ENCODE data around the gene EXT2. TPM values are rescaled to one million over a fixed set of nuclear protein-coding genes. Genes with fewer than 3 reads are reported as not detected.

Gene EXT2
- total RNA-seq, 4 donors from 2014 or later, result 46.6 to 72.6 (median 68.8) TPM

GRCh38 chr11:44146931-44147330, 51.5 kb downstream of the EXT2 start:
- intact Hi-C loops (cut with DNase I; ENCODE audit: low total_unique reads), result no loop called here
- H3K4me3 ChIP-seq (ENCODE audit: low read depth, poor library complexity, severe bottlenecking), result no peak overlapping the region
- no peak for DNase-seq (ENCODE audit: low spot score in 2 of 2)
- 97% methylated on average over 2 of the region's 2 CpGs for WGBS, 2 donors
- TF ChIP-seq CTCF (IDR thresholded peaks at IDR 0.05), result no peak

DNA sequence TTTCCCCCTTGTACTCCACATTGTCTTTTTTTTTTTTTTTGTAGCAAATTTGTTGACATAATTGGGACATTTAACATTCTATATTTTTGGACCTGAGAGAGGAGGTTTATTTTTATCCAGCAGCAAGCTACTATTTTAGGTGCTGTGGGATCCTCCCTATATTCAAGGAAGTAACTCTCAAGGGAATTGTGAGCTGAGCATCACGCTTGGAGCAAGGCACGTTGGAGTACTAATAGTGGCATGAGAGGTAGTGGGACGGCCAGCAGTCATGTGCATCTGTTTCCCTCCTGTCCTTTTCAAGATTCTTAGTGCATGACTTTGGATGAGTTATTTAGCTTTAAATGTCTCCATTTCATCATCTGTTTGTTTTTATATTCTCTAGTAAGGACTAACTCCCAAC, 52.3 kb downstream of the EXT2 start:
- 89 to 92% methylated on average over 3 of the region's 3 CpGs for WGBS, 2 donors

DNA sequence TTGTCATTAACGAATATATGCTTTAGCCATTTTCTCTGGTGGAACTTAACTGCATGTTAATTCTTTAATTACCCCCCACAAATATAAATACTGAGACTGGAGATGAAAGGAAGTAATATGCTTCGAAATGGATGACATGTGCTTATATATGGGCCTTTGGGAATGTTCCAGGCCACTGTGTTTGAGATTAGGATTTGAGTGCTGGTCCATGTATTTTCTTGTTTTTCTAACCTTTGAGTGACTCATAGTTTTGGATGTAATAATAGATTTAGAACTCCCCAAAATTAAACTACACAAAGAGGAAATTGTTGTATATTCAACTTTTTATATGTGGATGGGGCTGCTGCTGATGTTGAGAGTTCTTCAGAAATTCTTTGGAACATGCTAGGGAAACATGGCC, 54.2 kb downstream of the EXT2 start:
- TF ChIP-seq POLR2A (IDR thresholded peaks at IDR 0.05), result no peak
- TF ChIP-seq CTCF (IDR thresholded peaks at IDR 0.05), result no peak
- DNase-seq (ENCODE audit: low spot score in 2 of 2), result no peak

More for the DNA sequence above, 52.3 kb downstream of the EXT2 start:
- no peak for TF ChIP-seq CTCF (IDR thresholded peaks at IDR 0.05)
- no peak for TF ChIP-seq POLR2A (IDR thresholded peaks at IDR 0.05)
- DNase-seq (ENCODE audit: low spot score in 2 of 2), result no peak
- intact Hi-C loops (cut with DNase I; ENCODE audit: low total_unique reads), result no loop called here
- H3K4me3 ChIP-seq (ENCODE audit: low read depth, poor library complexity, severe bottlenecking), result no peak overlapping the region

DNA sequence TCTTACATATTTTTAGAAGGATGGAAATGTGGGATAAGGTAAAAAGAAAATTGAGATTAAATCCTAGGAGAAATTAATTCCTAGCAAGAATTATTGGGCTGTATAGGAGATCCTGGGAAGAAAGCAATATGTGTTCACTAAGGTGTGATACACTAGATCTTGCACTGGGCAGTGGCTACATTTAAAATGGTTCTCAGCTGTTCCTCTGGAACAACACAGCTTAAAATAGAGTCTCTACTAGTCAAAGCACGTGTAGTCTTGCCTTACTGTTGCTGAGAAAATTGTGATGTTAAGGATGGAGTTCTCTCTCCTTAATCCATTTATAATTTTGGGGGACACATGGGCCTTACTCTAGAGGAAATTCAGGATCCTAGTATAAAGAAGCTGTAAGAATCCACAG, 54.9 kb downstream of the EXT2 start:
- no peak overlapping the region for H3K4me3 ChIP-seq (ENCODE audit: low read depth, poor library complexity, severe bottlenecking)
- DNase-seq (ENCODE audit: low spot score in 2 of 2), result no peak
- no peak for TF ChIP-seq POLR2A (IDR thresholded peaks at IDR 0.05)
- no peak for TF ChIP-seq CTCF (IDR thresholded peaks at IDR 0.05)
- WGBS, 2 donors, result 62 to 71% methylated on average over 1 of the region's 1 CpG
- intact Hi-C loops (cut with DNase I; ENCODE audit: low total_unique reads), result no loop called here

More for the DNA sequence above, 54.2 kb downstream of the EXT2 start:
- H3K4me3 ChIP-seq (ENCODE audit: low read depth, poor library complexity, severe bottlenecking), result no peak overlapping the region
- 85 to 88% methylated on average over 2 of the region's 2 CpGs for WGBS, 2 donors
- intact Hi-C loops (cut with DNase I; ENCODE audit: low total_unique reads), result no loop called here

GRCh38 chr11:44157019-44157418, 61.5 kb downstream of the EXT2 start:
- WGBS, 2 donors, result 95 to 100% methylated on average over 4 of the region's 4 CpGs
- DNase-seq (ENCODE audit: low spot score in 2 of 2), result no peak
- no peak overlapping the region for H3K4me3 ChIP-seq (ENCODE audit: low read depth, poor library complexity, severe bottlenecking)
- TF ChIP-seq CTCF (IDR thresholded peaks at IDR 0.05), result no peak
- intact Hi-C loops (cut with DNase I; ENCODE audit: low total_unique reads), result no loop called here

DNA sequence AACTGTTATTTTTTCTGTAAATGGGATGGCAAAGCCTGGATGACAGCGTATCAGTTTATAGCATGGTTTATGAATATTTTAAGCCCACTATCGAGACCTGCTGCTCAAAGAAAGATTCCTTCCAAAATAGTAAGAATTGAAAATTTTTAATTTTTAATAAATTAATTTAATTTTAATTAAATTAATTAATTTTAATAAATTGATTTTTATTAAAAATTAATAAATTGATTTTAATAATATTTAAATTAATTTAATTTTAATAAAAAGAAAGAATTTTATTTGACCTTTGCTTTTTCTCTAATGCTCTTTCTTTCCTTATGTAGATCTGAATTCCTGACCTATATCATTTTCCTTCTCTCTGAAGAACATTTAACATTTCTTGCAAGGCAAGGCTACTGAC, 62.9 kb downstream of the EXT2 start:
- no peak for DNase-seq (ENCODE audit: low spot score in 2 of 2)
- no peak overlapping the region for H3K4me3 ChIP-seq (ENCODE audit: low read depth, poor library complexity, severe bottlenecking)
- whole genome bisulfite sequencing, 2 donors, result 98 to 99% methylated on average over 2 of the region's 2 CpGs
- intact Hi-C loops (cut with DNase I; ENCODE audit: low total_unique reads), result no loop called here
- TF ChIP-seq CTCF (IDR thresholded peaks at IDR 0.05) (no peak), POLR2A (IDR thresholded peaks at IDR 0.05) (no peak)
